SHP77 treated with DMSO at 0.1 percent for 48 hours (cell line): Measurements from ENCODE around the gene TCP10L.
"Not testable (repeated sequence)": the region's sequence is repeated elsewhere in the genome, so short reads cannot be mapped to it uniquely, and the experiment has no call there.

Source experiments
- DNase-seq: peaks from one replicate; lab custom pipeline; 2025; lab: John Stamatoyannopoulos, UW

The TCP10L gene

DNA sequence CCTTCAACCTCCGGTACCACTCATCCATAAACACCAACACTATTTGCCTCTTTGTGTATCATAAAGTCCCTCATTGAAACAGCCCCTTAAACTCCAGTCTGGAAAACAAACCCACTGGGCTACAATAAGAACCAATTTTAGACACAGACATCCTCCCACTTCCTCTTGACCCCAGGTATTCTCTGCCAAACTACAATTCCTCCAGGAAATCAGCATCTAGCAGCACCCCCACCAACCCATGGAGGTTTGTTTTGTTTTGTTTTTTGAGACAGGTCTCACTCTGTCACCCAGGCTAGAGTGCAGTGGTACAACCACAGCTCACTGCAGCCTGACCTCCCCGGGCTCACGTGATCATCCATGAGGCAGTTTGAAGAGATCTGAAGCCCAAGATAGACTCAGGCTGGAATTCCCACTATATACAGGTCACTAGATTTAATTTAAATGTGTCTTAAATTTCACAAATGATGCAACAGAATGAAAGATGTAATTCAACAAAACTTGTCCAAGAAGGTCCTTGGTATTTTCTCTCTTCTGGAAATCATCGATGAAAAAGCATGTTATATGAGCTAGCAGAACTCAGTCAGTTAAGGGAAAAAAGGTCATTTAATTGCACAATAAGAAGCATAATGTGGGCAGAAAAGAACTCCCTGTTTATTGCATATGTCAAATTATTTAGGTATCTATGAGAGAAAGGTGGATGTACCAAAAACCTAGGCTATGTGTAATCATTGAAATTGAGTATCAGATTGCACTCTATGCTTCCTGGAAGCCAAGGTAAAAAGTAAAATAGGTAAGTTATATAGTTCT lies 30.3 kb downstream of the TCP10L start:
- DNase-seq, result no peak

DNA sequence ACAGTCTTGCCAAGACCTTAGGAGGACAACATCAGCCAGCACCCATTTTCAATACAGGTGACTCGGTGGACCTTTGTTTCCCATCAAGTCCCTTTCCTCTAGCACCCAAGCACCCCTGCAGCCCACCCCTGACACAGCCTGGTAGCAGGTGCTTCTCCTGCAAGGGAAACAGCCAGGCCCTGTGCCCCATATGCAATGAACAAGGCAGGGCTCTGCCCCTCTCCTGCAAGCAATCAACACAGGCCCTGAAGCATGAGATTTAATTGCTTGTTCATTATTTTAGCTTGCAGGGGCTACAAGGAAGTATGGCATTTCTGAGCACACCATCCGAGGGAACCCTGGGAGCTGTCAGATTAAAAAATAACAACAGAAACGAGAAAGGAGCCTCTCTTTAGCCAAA lies 35.4 kb downstream of the TCP10L start:
- no peak for DNase-seq

DNA sequence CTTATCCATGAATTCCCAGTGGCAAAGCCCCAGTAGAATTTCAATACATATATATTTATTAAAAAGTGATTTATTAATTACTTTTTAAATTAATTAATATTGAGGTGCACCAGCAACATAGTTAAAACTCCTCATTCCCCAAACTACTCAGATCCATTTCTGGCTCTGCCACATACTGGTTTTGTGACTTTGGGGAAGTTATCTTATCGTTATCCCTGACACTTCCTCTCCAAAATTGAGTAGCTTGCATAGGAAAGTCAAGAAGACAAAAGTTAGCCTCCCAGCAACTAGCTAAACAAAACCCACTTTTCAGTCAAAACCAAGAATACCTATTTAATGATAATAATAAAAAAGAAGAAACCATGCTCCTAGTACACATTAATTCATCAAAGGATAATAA lies 35.9 kb downstream of the TCP10L start:
- DNase-seq, result no peak

DNA sequence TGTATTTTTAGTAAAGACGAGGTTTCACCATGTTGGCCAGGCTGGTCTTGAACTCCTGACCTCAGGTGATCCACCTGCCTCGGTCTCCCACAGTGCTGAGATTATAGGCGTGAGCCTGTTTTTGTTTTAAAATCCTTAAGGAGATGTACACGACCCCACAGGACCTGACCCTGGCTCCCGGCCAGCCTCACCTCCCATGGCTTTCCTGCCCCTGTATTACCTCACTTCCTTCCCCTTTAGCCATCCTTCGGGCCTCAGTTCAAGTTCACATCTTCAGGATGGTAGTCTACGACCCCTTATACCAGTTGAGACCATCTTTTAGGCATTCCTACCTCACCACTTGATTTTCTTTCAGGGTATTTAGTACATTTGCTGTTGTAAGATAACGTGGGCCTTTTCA lies 36.3 kb downstream of the TCP10L start:
- no peak for DNase-seq

DNA sequence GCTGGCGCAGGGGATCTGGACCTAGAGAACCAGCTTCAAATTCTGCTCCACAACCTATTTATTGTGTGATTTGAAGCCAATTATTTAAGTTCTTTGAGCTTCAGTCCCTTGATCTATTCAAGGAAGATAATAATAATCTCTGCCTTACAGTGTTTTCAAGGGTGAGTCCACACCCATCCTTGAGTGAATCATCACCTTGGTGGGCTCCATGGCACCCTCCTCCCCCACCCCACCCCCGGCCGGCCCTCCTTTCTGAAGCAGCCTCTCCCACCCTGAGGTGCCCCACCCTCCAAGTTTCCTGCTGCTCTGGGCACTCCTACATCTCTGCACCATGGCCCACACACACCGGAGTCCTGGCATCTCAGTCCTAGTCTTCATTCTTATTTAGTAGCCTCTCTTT lies 38.3 kb downstream of the TCP10L start:
- DNase-seq, result no peak

DNA sequence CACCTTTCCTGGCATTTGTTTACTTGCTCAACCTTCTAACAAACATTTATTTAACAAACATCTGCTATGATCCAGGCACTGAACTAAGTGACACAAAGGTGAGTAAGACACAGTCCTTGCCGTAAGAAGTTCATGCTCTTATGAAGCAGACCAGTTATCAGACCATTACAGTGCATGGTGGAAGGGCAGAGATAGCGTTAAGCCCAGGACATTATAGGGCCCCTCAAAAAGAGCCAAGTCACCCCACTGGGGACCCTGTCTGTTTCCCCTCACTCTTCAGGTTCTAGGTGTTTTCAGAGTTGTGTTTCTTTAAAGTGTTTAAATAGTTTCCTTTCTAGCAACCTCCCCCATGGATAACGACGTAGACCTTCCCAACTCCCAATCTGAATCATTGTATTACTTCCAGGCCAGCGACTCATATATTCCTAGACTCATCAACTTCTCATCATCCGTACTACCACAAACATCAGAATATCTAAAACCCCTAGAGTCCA lies 39.3 kb downstream of the TCP10L start:
- DNase-seq, result no peak

DNA sequence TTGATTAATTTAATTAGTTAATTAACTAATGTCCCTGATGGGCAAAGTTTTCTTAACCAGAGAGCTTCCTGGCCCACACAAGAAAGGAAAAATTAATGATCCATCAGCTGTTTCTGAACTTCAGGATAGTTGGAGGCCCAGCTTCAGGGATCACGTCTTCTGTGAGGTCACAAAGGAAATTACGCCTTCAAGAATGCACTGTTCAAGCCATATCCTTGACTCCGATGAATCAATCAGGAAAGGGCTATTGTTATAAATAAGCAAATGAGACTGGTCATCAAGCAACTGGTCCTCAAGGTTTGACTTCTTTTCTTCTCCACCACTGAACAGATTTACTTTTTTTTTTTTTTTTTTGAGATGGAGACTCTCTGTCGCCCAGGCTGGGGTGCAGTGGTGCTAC lies 40.6 kb downstream of the TCP10L start:
- DNase-seq, result no peak

DNA sequence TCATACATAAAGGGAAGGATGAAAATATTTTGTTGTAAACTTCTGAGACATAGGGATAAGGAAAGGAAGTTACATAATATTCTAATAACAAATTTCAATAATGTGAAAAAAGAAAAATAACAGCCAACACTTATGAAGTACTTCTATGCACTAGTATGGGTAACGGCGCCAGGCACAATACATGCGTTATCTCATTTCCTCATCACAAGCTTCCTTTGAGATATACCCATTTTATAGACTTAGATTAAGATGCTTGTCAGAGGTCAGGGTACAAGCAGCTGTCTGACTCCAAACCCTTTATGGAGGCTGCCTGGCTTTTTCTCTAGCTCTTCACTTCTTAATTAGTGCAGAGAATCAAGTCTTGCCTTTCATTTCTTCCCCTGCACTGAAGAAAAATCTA lies 41.3 kb downstream of the TCP10L start:
- DNase-seq, result no peak

DNA sequence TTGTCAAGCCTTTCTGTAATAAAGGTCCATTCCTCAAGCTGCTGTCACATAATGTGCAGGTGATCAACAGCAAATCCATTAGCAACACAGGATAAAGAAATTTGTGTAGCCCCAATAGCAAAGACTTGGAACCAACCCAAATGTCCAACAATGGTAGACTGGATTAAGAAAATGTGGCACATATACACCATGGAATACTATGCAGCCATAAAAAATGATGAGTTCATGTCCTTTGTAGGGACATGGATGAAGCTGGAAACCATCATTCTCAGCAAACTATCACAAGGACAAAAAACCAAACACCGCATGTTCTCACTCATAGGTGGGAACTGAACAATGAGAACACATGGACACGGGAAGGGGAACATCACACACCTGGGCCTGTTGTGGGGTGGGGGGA lies 42.3 kb downstream of the TCP10L start:
- not testable (repeated sequence) for DNase-seq

DNA sequence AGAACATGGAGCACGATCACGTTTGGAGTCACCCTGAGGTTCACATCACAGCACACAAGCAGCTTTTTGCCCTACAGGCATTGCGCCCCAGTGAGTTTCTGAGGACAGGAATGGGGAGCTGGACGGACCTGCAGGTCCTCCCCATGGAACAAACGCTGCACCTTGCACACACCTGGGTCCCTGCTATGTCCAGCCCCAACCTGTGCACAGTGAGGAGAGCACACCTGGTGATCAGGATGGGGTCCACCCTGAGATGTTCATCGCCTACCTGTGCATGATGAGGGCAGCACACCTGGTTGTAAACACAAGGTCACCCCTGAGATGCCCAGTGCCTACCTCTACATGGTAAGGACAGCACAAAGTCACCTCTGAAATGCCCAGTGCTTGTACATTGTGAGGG lies 45.9 kb downstream of the TCP10L start:
- no peak for DNase-seq

DNA sequence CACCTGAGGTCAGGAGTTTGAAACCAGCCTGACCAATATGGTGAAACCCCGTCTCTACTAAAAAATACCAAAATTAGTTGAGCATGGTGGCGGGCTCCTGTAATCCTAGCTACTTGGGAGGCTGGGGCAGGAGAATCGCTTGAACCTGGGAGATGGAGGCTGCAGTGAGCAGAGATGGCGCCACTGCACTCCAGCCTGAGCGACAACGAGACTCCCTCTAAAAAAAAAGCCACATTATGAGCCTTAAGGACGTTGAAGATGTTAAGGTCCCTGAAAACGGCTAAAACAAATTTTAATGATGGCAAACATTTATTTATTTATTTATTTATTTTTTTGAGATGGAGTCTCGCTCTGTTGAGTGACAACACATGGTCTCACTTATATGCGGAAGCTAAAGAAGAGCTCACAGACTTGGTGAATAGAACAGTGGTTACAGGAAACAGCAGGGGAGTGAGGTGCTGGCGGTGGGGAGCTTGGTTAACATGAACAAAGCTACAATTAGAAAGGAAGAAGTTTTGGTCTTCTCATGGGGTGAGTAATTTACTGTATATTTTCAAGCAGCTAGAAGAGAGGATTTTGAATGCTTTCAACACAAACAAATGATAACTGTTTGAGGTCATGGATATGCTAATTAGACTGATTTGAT lies 47.1 kb downstream of the TCP10L start:
- no peak for DNase-seq

DNA sequence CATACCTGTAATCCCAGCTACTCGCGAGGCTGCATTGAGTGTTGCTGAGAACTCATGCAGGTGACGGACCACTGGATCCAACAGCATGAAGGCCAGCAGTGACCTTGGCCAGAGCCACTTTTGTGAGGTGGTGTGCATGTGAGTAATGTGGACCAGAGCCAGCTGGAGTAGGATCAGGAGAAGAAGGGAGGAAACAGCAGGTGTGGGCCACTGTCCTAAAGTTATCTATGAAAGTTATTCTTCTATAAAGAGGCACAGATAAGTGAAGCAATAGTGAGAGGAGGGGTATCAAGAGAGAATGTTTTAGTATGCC lies 47.8 kb downstream of the TCP10L start:
- DNase-seq, result no peak

DNA sequence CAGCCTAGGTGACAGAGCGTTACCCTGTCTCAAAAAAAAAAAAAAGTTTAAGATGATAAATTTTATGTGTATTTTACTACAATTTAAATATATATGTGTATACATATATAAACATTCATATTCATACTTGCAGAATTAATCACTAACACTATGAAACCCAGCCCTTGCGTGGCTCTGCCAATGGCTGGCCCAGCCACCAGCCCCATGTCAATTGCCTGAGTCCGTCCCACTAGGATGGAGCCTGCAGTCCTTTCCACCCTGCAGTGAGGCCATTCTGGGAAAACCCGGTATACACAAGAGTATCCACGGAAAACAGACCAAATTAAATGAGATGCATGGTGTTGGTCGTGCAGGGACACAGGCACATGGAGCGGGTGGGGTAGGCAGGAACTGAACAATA lies 49.7 kb downstream of the TCP10L start:
- DNase-seq, result no peak

DNA sequence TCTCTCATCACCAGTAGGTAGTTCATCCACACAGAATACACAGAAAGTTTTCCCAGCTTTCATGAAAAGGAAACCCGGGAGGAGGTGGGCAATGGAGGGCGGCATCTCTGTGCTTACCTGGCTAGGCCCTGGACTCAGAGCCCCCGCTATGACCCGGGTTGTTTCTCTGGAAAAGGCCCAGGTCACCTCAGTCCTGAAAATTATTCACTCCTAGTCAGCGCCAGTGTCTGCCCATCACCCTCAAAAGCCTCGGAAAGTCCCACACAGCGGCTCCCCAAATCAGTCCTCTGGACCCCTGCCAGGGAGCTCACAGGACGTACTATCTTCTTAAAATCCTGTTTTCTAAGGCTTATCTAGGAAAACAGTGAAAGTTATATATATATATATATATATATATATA lies 51.2 kb downstream of the TCP10L start:
- no peak for DNase-seq

DNA sequence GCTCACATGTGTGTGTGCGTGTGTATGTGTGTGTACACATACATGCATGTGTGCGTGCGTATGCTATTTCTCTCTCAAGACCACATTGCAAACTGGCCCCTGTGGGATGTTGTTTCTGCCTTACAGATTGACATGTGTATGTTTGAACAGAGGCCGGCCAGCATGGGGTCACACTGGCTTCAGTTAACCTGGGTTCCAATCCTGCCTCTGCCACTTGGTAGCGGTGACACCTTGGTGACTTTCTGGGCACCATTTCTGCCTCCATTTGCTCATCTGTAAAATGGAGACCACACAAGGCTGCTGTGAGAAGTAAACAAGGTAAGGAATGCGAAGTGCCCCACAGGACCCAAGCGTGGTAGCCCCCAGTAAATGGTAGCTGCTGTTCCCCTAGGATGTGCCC lies 51.7 kb downstream of the TCP10L start:
- DNase-seq, result no peak

DNA sequence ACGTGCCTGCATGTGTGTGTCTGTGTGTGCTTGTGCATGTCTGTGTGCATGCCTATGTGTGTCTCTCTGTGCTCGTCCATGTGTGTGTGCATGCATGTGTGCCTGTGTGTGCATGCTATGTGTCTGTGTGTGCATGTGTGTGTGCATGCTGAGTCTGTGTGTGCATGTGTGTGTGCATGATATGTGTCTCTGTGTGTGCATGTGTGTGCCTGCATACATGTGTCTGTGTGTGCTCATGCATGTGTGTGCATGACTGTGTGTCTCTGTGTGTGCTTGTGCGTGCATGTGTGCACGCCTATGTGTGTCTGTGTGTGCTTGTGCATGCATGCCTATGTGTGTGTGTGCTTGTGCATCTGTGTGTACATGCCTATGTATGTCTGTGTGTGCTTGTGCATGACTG lies 52.3 kb downstream of the TCP10L start:
- no peak for DNase-seq

DNA sequence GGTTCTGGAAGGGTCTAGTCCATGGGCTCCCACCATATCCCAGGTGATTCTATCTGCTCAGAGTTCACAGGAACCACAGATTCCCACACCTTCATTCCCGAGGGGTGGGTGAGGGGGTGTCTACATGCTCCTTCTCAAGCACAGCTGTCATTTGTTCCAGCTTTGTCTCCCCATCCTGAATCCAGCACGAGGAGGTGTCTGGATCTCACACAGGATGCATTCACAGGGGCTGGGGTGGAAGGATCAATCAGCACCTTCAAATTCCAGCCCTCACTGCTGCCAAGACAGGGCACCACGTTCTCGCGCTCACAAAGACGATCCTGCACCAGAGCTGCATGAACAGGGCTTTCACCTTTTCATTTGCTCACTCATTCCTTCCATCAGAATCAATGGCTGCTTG lies 52.7 kb downstream of the TCP10L start:
- no peak for DNase-seq

DNA sequence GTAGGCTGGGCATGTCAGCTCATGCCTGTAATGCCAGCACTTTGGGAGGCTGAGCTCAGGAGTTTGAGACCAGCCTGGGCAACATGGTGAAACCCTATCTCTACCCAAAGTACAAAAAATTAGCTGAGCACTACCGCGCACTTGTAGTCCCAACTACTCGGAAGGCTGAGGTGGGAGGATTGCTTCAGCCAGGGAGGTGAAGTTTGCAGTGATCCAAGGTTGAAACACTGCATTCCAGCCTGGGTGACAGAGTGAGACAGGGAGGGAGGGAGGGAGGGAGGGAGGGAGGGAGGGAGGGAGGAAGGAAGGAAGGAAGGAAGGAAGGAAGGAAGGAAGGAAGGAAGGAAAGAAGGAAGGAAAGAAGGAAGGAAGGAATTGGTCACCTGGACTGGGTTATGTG lies 53.8 kb downstream of the TCP10L start:
- DNase-seq, result not testable (repeated sequence)

DNA sequence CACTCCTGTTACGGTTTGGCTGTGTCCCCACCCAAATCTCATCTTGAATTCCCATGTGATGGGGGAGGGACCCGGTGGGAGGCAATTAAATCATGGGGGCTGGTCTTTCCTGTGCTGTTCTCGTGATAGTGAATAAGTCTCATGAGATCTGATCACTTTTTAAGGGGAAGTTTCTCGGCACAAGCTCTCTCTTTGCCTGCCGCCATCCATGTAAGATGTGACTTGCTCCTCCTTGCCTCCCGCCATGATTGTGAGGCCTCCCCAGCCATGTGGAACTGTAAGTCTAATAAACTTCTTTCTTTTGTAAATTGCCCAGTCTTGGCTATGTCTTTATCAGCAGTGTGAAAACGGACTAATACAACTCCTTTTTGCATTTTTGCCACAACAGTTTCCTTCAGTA lies 54.5 kb downstream of the TCP10L start:
- DNase-seq, result not testable (repeated sequence)

DNA sequence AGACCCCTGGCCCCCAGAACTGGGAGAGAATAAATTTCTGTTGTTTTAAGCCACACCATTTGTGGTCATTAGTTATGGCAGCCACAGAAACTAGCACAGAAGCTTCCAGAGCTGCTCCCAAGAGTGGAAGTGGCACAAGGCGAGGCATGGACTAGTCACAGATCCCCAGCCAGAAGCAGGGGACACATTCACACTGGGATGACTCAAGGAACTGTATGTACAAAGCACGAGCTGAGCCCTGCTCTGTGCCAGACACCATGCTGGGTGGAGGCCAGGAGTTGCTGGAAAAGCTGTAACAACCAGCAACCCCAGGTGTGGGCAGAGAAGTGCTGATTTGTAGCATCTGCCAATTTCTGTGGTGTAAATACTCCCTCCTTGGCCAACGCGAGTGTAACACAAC lies 55.6 kb downstream of the TCP10L start:
- DNase-seq, result no peak

DNA sequence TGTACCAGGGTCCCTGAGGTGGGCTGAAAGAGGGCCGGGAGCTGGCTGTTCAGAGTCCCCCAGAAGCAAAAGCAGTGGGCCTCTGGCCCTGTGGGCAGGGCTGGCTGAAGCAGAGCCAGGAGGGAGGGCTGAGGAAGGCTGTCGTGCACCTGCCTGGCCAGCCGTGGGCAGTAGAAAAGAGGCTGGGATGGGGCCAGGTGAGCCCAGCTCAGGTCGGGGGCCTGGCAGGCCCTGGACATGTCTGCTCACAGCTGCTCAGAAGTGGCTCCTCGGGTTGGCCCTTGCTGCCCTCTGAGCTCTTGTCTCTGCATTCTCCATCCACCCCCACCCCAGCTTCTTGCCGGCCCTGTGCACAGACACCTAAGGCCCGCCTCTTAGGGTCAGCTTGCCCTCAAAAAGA lies 60.0 kb downstream of the TCP10L start:
- no peak for DNase-seq

DNA sequence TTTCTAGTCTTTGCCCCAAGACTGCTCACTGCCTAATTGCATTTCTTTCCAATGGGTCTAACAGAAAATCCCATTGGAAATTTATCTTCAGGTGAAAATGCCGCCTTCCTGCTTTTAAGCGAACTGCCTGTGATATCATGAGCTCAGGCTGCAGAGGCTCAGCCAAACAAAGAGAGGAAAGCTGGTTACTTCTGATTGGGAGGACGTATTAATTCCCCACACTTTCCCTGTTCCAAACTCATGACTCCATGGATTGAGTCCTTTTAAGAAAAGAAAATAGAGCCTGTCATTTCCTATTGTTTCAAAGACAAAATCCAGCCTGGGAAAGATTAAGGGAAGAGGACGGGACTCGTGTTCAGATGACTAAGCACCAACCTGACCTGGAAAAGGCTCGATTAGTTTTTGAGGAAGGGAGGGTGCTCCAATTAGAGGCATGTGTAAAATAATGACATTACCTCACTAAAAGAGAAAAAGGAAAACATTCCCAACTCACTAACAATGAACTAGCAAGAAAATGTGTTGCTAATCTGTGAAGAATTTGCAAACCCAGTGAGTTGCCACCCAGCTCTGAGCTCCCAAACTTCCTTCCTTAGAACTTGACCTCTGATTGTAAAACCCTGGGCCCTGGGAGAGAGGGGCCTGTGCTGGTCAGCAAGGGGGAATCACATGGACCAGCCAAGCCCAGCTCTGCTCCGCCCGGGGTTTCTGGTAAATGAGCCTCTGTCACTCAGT lies 61.2 kb downstream of the TCP10L start:
- no peak for DNase-seq
